ENCODE measurements around the gene ASMTL.
"Not testable (repeated sequence)": the region's sequence is repeated elsewhere in the genome, so short reads cannot be mapped to it uniquely, and the experiment has no call there.

The ASMTL gene

DNA sequence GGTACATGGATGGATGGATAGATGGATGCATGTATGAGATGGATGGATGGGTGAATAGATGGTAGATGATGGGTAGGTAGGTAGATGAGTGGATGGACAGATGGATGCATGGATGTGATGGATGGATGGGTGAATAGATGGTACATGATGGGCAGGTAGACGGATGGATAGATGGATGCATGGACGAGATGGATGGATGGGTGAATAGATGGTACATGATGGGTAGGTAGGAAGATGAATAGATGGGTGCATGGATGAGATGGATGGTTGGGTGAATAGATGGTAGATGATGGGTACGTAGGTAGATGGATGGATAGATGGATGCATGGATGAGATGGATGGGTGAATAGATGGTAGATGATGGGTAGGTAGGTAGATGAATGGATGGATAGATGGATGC is 48.8 kb downstream of the ASMTL start:
- DNase-seq (ENCODE audit: low spot score), result not testable (repeated sequence)

DNA sequence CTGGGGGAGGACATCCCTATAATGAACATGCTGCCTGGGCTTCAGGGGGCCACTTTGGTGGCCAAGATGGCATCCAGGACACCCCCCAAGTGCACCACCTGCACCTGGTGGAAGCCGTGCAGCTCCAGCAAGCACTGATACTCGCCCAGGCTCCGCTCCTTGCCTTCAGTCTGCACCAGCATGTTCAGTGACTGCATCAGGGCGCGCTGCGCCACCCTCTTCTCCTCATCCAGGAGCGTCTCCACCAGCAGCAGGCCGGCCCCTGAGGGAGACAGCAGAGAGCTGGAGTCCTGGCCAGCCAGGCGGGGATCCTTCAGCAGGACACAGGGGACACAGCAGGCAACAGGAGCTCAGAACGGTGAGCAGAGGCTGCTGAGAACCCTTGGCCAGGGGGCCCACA is 49.5 kb downstream of the ASMTL start:
- no peak for DNase-seq (ENCODE audit: low spot score)

DNA sequence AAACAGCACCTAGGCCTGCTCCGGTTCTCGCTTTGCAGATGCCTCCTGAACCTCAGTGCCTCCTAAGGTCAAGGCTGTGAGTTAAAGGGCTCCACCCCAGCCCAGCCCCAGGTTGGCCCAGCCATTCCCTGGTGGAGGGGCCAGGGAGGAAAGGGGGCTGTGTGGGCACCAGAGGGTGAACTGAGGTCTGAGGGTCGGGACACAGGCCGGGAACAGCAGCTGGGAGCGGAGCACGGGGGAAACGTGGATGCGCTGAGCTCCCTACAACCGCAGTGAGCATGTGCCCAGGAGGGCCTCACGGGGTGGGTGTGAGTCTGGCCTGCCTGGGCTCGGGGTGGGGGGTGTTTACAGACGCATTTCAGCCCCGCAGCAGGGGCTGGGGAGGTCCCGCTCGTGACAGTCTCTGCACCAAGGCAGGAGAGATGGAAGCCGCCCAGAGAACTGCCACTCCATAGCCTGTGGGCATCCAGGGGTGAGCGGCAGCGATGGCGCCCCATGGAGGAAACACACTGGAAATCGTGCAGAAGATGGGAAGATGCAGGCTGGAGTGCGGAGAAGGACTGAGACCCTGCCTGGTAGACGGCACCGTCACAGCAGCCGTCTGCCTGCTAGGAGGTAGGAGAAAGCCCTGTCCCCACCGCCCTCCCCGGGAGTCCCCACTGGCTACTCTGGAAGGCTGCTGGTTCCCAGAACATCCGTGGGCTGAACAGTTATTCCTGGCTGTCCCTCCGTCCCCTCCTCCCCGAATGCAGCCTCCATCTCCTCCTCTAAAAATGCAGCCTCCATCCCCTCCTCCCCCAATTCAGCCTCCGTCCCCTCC is 50.9 kb downstream of the ASMTL start:
- no peak for DNase-seq (ENCODE audit: low spot score)

DNA sequence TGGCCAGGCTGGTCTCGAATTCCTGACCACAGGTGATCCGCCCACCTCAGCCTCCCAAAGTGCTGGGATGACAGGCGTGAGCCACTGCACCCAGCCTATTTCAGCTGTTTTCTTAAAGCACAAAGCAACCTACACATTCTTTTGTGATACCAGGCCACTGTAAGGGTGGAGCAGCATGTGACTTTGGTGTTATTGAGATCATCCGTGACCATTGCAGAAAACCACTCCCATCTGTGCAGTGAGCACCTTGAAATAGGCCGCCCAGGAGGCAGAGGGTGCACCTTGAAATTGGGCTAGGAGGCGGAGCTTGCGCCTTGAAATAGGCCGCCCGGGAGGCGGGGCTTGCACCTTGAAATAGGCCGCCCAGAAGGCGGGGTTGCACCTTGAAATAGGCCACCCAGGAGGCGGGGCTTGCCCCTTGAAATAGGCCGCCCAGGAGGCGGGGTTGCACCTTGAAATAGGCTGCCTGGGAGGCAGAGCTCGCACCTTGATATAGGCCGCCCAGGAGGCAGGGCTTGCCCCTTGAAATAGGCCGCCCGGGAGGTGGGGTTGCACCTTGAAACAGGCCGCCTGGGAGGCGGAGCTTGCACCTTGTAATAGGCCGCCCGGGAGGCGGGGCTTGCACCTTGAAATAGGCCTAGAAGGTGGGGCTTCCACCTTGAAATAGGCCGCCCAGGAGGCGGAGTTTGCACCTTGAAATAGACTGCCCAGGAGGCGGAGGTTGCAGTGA is 51.8 kb downstream of the ASMTL start:
- DNase-seq (ENCODE audit: low spot score), result no peak

DNA sequence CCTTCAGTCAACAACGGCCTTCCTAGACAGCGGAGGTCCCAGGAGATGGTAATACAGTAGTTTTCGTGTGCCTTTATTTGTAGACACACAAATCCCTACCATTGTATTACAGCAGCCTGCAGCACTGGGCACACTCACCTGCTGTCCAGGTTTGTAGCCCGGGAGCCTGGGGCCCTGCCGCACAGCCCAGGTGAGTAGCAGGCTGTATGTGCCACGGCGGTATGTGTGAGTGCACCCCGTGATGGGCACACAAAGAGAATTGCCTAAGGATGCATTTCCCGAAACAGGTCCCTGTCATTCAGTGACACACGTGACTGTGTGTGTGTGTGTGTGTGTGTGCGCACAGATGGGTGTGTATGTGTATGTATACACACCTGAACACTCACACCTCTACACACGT is 52.7 kb downstream of the ASMTL start:
- no peak for DNase-seq (ENCODE audit: low spot score)

DNA sequence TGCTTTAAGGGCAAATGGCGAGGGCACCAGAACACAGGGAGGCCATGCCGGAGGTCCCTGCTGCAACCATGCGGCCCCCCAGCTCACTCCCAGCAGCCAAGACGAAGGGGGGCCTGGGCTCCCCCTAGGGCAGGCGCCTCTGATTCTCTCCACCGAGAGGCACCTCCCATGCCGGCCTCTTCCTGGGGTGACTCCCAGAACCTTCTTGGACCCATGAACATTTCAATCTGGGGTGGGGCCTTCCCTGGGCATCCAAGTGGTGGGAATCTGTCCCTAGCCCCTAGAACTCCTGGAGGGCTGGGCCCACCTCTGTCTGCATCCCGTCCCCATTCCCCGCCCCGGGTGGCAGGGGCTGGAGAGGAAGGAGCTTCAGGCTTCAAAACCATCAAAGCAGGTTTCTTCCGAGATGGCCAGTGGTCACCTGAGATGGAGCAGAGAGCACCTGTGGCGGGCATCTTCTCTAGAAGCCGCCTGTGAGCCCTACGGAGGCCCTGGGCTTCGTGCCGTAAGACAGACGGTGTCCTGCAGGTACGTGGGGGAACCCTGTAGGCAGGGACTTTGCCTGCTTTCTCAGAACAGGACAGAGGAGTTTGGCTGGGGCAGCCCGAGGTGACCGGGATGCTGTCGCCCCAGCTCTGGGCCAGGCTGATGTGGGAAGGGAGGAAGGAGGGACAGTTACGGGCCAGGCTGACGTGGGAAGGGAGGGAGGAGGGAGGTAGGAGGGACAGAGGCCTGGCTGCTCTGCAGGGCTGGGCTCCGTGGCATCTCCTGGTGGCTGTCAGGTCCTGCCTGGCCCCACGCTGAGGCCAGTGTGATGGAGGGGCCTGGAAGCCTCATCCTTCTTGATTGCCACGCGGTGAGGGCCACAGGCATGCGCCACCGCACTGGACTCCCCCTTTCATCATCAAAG is 54.0 kb downstream of the ASMTL start:
- no peak for DNase-seq (ENCODE audit: low spot score)

DNA sequence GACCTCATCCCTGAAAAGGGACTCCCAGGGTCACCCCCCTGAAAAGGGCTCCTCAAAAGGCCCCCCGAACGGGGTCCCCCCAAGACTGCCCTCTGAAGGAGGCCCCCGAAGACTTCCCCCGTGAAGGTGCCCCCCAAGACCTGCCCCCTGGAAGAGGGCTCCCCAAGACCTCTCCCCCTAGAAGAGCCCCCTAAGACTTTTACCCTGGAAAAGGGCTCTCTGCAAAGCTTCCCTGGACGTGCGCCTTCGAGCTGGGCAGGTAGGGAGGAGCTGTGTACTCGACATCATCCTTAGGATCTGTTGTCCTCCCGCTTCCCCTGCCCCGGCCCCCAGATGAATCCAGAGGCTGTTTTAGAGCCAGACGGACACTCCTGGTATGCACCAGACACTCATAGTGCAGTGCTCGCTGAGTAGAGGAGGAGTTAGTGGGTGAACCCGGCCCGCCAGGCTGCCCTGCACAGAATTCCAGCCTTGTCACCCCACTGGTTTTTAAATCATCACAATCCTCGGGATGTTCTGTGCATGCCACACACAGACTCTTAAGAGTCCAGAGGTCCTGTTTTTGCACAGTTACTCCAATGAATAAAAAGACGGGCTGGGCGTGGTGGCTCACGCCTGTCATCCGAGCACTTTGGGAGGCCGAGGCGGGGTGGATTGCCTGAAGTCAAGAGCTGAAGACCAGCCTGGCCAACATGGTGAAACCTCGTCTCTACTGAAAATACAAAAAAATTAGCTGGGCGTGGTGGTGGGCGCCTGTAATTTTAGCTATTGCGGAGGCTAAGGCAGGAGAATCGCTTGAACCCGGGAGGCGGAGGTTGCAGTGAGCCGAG is 55.1 kb downstream of the ASMTL start:
- DNase-seq (ENCODE audit: low spot score), result no peak

DNA sequence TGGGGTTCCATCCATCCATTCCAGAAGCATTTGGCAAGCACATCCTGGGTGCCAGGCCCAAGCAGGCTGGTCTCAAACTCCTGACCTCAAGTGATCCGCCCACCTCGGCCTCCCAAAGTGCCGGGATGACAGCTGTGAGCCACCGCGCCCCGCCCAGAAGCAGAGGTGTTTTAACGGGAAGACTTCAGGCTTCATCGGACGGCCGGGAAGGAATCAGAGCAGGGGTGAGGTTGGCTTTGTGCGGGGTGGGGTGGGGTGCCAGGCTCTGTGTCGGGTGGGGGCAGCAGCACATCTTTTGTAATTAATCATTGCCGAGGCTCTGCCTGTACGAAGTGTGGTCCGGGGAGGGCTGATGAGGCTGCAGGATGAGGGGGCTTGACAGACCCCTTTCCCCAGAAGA is 55.7 kb downstream of the ASMTL start:
- DNase-seq (ENCODE audit: low spot score), result no peak

DNA sequence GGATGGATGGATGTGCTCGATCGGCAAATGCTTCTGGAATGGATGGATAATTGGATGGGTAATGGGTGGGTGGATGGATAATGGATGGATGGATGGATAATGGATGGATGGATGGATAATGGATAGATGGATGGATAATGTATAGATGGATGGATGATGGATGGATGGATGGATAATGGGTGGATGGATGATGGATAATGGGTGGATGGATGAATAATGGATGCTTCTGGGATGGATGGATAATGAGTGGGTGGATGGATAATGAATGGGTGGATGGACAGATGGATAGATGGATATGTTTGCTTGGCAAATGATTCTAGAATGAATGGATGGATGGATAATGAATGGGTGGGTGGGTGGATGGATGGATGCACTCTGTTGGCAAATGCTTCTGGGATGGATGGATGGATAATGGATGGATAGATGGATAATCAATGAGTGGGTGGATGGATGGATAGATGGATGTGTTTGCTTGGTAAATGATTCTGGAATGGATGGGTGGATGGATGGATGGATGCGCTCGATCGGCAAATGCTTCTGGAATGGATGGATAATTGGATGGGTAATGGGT is 57.0 kb downstream of the ASMTL start:
- no peak for DNase-seq (ENCODE audit: low spot score)

DNA sequence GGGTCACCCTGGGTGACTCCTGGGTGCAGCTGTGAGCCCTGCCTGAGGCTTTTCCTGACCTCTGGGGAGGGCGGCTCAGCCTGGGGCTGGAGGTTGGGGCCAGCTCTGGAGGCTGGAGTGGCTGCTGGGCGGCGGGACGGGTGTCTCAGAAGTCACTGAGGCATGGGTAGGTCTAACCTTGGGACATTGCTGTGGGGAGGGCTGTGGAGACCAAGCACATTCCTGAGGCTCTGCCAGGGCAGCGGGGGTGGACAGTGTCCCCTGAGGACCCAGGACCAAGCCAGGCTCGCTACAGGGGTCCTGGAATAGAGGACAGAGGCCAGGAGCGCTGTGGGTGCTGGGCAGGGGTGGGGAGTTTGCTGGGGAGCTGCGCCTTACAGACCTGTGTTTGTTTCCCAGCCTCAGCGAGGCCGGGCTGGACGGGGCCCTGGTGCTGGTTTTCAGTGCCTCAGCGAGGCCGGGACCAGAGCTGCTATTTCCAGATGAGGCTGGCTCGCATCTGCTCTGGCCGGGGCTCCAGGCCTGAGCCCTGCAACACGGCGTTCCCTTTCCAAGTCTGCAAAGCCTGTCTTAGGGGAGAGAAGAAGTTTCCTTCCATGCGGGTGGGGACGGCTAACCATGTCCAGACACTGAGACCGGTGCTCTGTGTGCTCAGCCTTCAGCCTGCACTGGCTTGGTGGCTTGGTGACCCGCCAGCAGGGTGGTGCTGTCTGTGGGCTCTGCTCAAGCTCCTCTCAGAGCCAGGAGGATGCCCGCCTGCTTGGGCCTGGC is 57.8 kb downstream of the ASMTL start:
- no peak for DNase-seq (ENCODE audit: low spot score)

DNA sequence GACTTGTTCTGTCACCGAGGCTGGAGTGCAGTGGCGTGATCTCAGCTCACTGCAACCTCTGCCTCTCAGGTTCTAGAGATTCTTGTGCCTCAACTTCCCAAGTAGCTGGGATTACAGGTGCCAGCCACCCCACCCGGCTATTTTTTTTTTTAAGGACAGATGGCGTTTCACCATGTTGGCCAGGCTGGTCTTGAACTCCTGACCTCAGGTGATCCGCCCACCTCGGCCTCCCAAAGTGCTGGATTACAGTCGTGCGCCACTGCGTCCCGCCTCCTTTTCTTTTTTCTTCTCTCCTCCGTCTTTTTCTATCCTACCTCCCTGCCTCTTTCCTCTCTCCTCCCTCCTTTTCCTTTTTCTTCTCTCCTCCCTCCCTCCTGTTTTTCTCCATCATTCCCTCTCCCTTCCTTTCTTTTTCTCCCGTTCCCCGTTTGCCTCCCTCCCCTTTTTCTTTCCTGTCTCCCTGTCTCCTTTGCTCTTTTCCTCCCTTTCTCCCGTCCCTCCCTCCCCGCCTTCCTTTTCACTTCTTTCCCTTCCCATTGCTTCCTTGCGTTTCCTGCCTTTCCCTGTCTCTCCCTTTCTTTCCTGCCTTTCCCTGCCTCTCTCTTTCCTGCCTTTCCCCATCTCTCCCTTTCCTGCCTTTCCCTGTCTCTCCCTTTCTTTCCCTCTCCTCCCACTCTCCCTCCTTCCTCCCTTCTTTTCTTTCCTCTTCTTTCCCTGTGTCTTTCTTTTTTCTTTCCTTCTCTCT is 58.7 kb downstream of the ASMTL start:
- DNase-seq (ENCODE audit: low spot score), result no peak

DNA sequence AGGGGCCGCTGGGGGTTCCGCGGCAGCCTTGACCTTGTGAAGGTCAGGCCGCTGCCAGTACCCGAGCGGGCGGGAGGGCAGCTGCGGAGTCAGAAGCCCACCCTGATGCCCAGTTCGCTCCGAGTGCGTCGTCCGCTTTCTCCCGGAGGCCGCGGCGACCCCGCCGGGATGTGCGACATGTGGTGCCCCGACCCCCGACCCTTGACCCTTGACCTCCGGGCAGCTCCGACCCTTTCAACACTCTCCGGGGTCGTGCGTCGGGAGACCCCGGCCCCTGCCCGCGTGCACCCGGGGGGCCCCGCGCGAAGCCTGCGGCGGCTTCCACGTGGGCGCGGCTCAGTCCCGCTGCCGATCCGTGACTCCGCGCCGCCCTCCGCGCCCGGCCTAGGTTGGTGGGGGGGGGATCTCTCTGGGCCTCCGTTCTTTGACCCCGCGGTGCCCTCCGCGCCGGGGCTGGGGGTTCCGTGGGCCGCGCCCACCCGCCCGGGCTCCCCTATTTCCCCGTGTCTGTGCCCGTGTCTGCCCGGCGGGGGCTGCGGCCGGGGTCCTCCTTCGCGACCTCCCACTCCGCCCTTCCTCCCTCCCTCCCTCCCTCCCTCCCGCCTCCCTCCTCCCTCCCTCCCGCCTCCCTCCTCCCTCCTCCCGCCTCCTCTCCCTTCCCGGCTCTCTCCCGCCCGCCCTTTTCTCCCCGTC is 60.2 kb downstream of the ASMTL start:
- no peak for DNase-seq (ENCODE audit: low spot score)

DNA sequence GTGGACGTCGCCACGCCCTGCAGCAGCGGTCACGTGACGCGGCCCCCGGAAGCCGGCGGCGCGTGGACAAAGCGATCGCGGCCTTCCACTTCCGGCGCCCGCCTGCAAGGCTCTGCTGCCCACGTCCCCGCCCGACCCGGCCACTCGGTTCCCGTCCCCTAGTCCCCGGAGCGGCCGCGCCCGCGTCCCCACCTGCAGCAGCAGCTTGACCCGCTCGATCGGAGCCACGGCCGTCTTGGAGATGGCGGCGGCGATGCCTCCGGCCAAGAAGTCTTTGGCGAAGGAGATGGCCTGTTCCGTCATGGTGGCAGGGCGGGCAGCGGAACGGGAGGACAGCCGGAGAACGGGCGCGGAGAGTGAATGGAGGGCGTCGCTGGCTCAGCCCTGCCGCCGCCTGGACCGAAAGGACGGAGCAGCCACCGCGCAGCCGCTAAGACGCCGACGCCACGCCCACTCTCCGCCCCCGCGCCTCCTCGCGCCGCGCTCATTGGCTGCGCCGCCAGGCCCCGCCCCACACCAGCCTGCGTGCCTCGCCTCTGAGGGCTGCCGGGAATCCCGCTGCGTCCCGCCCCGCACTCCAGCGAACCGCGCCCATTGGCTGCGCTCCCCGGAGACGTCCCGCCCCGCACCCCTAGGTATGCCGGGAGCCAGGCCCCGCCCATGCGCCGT is 60.9 kb downstream of the ASMTL start, which contains the start of gene SLC25A6:
Gene SLC25A6 (minus strand): TSS at position 407 of the 669 bp plus-strand sequence. CDS start 104 bp downstream, at position 303.
- peak; percentile 99 for DNase-seq (ENCODE audit: low spot score)

DNA sequence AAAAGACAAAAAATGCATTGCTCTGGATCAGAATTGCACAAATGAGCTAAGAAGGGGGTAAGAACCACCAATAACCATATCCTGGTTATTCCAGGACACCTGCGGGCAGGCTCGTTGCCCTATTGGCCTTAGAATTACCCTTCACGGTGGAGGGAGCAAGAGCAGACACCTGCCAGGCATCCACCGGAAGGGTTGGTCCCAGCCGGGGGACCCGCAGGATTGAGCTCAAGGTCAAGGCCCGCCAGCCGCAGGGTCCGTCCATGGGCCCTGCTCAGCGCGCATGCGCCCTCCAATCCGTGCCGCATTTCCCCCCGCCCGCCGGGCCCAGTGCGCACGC is 61.4 kb downstream of the ASMTL start:
- DNase-seq (ENCODE audit: low spot score), result peak; percentile 92

DNA sequence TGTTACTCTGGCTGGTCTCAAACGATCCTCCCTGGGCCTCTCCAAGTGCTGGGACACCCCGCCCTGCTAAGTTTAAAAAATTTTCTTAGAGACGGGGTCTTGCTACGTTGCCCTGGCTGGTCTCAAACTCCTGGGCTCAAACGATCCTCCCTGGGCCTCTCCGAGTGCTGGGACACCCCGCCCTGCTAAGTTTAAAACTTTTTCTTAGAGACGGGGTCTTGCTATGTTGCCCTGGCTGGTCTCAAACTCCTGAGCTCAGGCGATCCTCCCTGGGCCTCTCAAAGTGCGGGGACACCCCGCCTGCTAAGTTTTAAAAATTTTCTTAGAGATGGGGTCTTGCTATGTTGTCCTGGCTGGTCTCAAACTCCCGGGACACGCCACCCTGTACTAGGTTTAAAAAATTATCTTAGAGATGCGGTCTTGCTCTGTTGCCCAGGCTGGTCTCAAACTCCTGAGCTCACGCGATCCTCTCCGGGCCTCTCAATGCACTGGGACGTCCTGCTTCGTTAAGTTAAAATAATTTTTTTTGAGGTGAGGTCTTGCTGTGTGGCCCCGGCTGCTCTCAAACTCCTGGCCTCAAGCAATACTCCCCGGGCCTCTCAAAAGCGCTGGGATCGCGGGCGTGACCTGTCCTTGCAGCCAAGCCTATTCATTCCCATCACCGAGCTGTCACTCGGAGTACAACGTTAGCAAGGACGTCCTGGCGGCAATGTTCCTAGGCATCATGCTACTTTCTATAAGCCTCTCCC is 61.9 kb downstream of the ASMTL start:
- DNase-seq (ENCODE audit: low spot score), result no peak

DNA sequence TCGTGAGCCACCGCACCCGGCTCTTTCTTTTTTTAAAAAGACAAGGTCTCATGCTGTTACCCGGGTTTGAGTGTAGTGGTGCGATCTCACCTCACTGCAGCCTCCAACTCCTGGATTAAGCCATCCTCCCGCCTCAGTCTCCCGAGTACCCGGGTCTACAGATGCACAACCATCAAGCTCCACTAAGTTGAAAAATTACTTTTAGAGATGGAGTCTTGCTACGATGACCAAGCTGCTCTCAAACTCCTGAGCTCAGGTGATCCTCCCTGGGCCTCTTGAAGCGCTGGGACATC is 62.8 kb downstream of the ASMTL start:
- DNase-seq (ENCODE audit: low spot score), result no peak

DNA sequence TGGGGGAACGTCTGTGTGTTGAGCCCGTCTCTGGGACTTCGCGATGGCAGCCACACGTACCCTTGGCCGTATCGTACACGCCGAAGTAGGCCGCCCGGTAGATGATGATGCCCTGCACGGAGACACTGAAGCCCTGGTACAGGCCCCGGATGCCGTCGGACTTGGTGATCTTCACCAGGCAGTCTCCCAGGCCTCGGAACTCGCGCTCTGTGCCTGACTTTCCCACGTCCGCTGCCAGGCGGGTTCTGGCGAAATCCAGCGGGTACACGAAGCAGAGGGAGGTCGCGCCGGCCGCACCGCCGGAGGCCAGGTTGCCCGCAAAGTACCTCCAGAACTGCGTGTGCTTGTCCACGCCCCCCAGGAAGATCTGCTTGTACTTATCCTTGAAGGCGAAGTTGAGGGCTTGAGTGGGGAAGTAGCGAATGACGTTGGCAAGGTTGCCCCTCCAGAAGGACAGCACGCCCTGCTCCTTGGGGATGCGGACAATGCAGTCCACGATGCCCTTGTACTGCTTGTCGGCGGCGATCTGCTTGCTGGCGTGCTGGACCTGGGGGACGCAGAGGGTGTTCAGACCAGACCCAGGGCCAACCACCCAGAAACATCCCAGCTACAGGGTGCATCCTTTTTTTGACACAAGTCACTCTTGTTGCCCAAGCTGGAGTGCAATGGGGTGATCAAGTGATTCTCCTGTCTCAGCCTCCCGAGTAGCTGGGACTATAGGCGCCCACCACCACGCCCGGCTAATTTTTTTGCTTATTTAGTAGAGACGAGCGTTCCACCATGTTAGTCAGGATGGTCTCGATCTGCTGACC is 63.3 kb downstream of the ASMTL start:
- DNase-seq (ENCODE audit: low spot score), result no peak

Data from CD4-positive, alpha-beta T cell treated with Interleukin-15 for 4 hours (primary cell).